Uterus (tissue), 4 donors: ENCODE data around the gene TSPAN4. TPM values are rescaled to one million over a fixed set of nuclear protein-coding genes. Genes with fewer than 3 reads are reported as not detected.

Experiments
- DNase-seq, 2 donors: peaks; one replicate each; pipeline ENCODE4 v3.0.0-alpha.2; 2019 to 2020
- H3K27ac ChIP-seq, 2 donors: fragments of 200-600 bp; sonication (generic); 1 replicate in 1 of 2; 2 replicates in 1 of 2; pipeline ENCODE4 v1.5.1; 2016 to 2018
- H3K27me3 ChIP-seq, 2 donors: fragments of 200-600 bp; sonication (generic); one replicate each; pipeline ENCODE4 v1.5.1; 2018 to 2019; ENCODE audit warnings: control low read depth in 1 of 2
- H3K36me3 ChIP-seq, 2 donors: fragments of 200-600 bp; sonication (generic); one replicate each; pipeline ENCODE4 v1.5.1; 2019; ENCODE audit warnings: control low read depth in 1 of 2
- H3K4me1 ChIP-seq, 2 donors: fragments of 200-600 bp; sonication (generic); one replicate each; pipeline ENCODE4 v1.5.1; 2018 to 2019; ENCODE audit warnings: control low read depth in 1 of 2
- H3K4me3 ChIP-seq, 2 donors: fragments of 200-600 bp; sonication (generic); 1 replicate in 1 of 2; 2 replicates in 1 of 2; pipeline ENCODE4 v1.5.1; 2018 to 2019; ENCODE audit warnings: mild to moderate bottlenecking in 1 of 2
- H3K9me3 ChIP-seq, 2 donors: fragments of 200-600 bp; sonication (generic); one replicate each; pipeline ENCODE4 v1.5.1; 2019; ENCODE audit warnings: control low read depth in 1 of 2
- CTCF ChIP-seq, 4 experiments: fragments of 200-600 bp in 2 of 4; fragments of 450-650 bp in 2 of 4; sonication (generic) in 2 of 4; IDR thresholded peaks; one replicate each; pipeline ENCODE4 v1.5.1; 2016 to 2019; ENCODE audit warnings: antibody characterized with exemption in 4 of 4, mild to moderate bottlenecking in 2 of 4, moderate library complexity in 1 of 4
- POLR2A ChIP-seq, 2 donors: fragments of 450-650 bp; IDR thresholded peaks; one replicate each; pipeline ENCODE4 v1.6.1; 2016; ENCODE audit warnings: antibody characterized with exemption in 2 of 2, mild to moderate bottlenecking in 1 of 2, moderate library complexity in 1 of 2
- intact Hi-C: fragments of 100-400 bp; cut with DNase I; formaldehyde crosslinking; loops from one replicate; pipeline ENCODE4 v1.15.1; 2023; ENCODE audit warnings: low total_unique reads
- total RNA-seq, 4 donors: library from RNA; depleted of rRNA in 3 of 4; stranded (reverse); fragments of >200 nt in 3 of 4; gene quantifications; one replicate each; pipeline versions ENCODE4 v1.1.0 to v1.2.4, GENCODE V29; 2014 to 2023
- donor health status: DM: yes; HTN: yes; CAD: no.

Gene TSPAN4
- total RNA-seq, 4 donors from 2014 or later = 68.4 to 119 (median 105) TPM

- Histone ChIP-seq H3K27ac (no peak overlapping the region), H3K27me3 (no peaks in the 10 kb centered on the region), H3K4me3 (no peak overlapping the region), H3K4me1 (peaks cover 7 to 35% of the 10 kb centered on the region in 2 donors), H3K36me3 (no peaks in the 10 kb centered on the region), H3K9me3 (no peaks in the 10 kb centered on the region)
- DNase-seq = no peak
- TF ChIP-seq POLR2A (IDR thresholded peaks at IDR 0.05) (no peak), CTCF (IDR thresholded peaks at IDR 0.05) (no peak)
- intact Hi-C loops = no loop called here
Observed at GRCh38 chr11:837189-837989, 5.3 kb upstream of the TSPAN4 start.

- Histone ChIP-seq H3K4me1 (peaks cover 7 to 33% of the 10 kb centered on the region in 2 donors), H3K36me3 (no peaks in the 10 kb centered on the region), H3K4me3 (no peak overlapping the region), H3K9me3 (no peaks in the 10 kb centered on the region), H3K27ac (no peak overlapping the region), H3K27me3 (no peaks in the 10 kb centered on the region)
- DNase-seq = no peak
- TF ChIP-seq CTCF (IDR thresholded peaks at IDR 0.05) (no peak), POLR2A (IDR thresholded peaks at IDR 0.05) (no peak)
- intact Hi-C loops = no loop called here
Observed at GRCh38 chr11:837990-838307, 4.7 kb upstream of the TSPAN4 start.

GRCh38 chr11:838441-839279 lies 4.0 kb upstream of the TSPAN4 start:
- intact Hi-C loops = no loop called here
- H3K9me3 ChIP-seq = no peaks in the 10 kb centered on the region
- H3K36me3 ChIP-seq = no peaks in the 10 kb centered on the region
- H3K27ac ChIP-seq = no peak overlapping the region
- DNase-seq = no peak
- H3K4me1 ChIP-seq = peaks cover 7 to 30% of the 10 kb centered on the region in 2 donors
- TF ChIP-seq CTCF (IDR thresholded peaks at IDR 0.05) = no peak
- TF ChIP-seq POLR2A (IDR thresholded peaks at IDR 0.05) = no peak
- no peaks in the 10 kb centered on the region for H3K27me3 ChIP-seq
- H3K4me3 ChIP-seq = no peak overlapping the region

- no peaks in the 10 kb centered on the region for H3K9me3 ChIP-seq
- no peaks in the 10 kb centered on the region for H3K36me3 ChIP-seq
- H3K27me3 ChIP-seq = no peaks in the 10 kb centered on the region
- H3K27ac ChIP-seq = no peak overlapping the region
- DNase-seq = no peak
- H3K4me3 ChIP-seq = no peak overlapping the region
- intact Hi-C loops = no loop called here
- H3K4me1 ChIP-seq = peaks cover 7 to 24% of the 10 kb centered on the region in 2 donors
- TF ChIP-seq POLR2A (IDR thresholded peaks at IDR 0.05) (no peak), CTCF (IDR thresholded peaks at IDR 0.05) (no peak)
Observed at GRCh38 chr11:839280-839623, 3.4 kb upstream of the TSPAN4 start.
